ENCODE results near the gene ABCA5. TPM values are rescaled to one million over a fixed set of nuclear protein-coding genes. Genes with fewer than 3 reads are reported as not detected.

Gene ABCA5
- total and polyA plus RNA-seq, 2 of the 13 experiments (the other 11 are each of a cell fraction or from before 2014, with no cell fraction given): 9.7 to 10.1 TPM

- TF ChIP-seq ZNF101 (CRISPR knock-in tag; IDR thresholded peaks at IDR 0.05; ENCODE audit: borderline replicate concordance, low read depth) (no peak), GPN1 (CRISPR knock-in tag; IDR thresholded peaks at IDR 0.05; ENCODE audit: borderline replicate concordance) (no peak), RXRB (CRISPR knock-in tag; IDR thresholded peaks at IDR 0.05; ENCODE audit: borderline replicate concordance) (peak; percentile 52; the same call in 1 of the 2 replicates), ETV5 (CRISPR knock-in tag; IDR thresholded peaks at IDR 0.05; ENCODE audit: borderline replicate concordance) (no peak; the same call in 1 of the 2 replicates), HDAC2 (CRISPR knock-in tag; IDR thresholded peaks at IDR 0.05) (peak; percentile 44; the same call in 1 of the 2 replicates), GRHL1 (CRISPR knock-in tag; conservative IDR thresholded peaks at IDR 0.05) (no peak), ZNF296 (CRISPR knock-in tag; conservative IDR thresholded peaks at IDR 0.05) (no peak), MTF1 (CRISPR knock-in tag; IDR thresholded peaks at IDR 0.05) (no peak), REST (IDR thresholded peaks at IDR 0.05; ENCODE audit: borderline replicate concordance in 1 of 2, low read depth in 1 of 2, low read length in 2 of 2) (no peak), KDM1A (CRISPR knock-in tag; IDR thresholded peaks at IDR 0.05) (no peak), HIVEP1 (CRISPR knock-in tag; IDR thresholded peaks at IDR 0.05) (no peak), SKI (IDR thresholded peaks at IDR 0.05; ENCODE audit: partially characterized antibody) (no peak), ZNF367 (CRISPR knock-in tag; IDR thresholded peaks at IDR 0.05; ENCODE audit: borderline replicate concordance) (no peak), NKX3-1 (CRISPR knock-in tag; IDR thresholded peaks at IDR 0.05) (no peak), ZNF674 (CRISPR knock-in tag; IDR thresholded peaks at IDR 0.05; ENCODE audit: low read depth) (no peak), PBX2 (CRISPR knock-in tag; IDR thresholded peaks at IDR 0.05) (peak; percentile 81), MAFK (conservative IDR thresholded peaks at IDR 0.05 in 1 of 2, IDR thresholded peaks at IDR 0.05 in 1 of 2; ENCODE audit: low read length in 2 of 2) (no peak), STAG1 (CRISPR knock-in tag; IDR thresholded peaks at IDR 0.05) (peak; percentile 100), CENPX (CRISPR knock-in tag; IDR thresholded peaks at IDR 0.05) (no peak), MXD1 (CRISPR knock-in tag; IDR thresholded peaks at IDR 0.05) (no peak), CBFB (CRISPR knock-in tag; IDR thresholded peaks at IDR 0.05) (no peak), FIP1L1 (IDR thresholded peaks at IDR 0.05; ENCODE audit: borderline replicate concordance, insufficient read depth, low read depth, low read length) (no peak), JDP2 (CRISPR knock-in tag; IDR thresholded peaks at IDR 0.05; ENCODE audit: borderline replicate concordance) (no peak)
These were observed 91.4 kb downstream of the ABCA5 start (continued) for GRCh38 chr17:69235338-69236058.
